SK-MEL-5 (cell line): Measurements from ENCODE around the gene MXD3. TPM values are rescaled to one million over a fixed set of nuclear protein-coding genes. Genes with fewer than 3 reads are reported as not detected.
"Not testable (repeated sequence)": the region's sequence is repeated elsewhere in the genome, so short reads cannot be mapped to it uniquely, and the experiment has no call there.

ENCODE experiments used
- DNase-seq: peaks from one replicate; pipeline ENCODE4 v3.0.0-alpha.2; 2016; ENCODE audit warnings: low read depth, low spot score
- in situ Hi-C: cut with HindIII; loops from 2 replicates; pipeline ENCODE4 v1.10.0; 2016; ENCODE audit warnings: low sequenced_read_pairs, high pct_unique_total_duplicates, low pct_unique_long_range_greater_than_20kb
- total RNA-seq: library from RNA; depleted of rRNA; stranded (reverse); fragments of >200 nt; shearing (Covaris generic); gene quantifications from 2 replicates; pipeline ENCODE4 v1.2.3, GENCODE V29; 2014

The MXD3 gene
- total RNA-seq, 1 experiment from 2014 or later: 3.6 TPM

DNA sequence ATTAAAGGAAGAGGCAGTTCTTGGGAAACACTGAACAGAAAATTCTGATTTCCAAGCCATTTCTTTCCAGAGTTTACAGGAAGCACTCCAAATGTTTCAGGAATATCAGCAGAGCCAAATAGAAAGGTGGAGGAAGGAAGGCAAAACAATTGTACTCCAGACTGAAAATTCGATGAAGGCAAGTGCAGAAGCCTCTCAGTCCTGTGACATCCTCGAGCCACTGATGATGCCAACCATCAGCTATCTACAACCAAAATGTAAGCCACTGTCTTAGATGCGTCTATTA, 37.6 kb upstream of the MXD3 start:
- in situ Hi-C loops: no loop called here
- no peak for DNase-seq

DNA sequence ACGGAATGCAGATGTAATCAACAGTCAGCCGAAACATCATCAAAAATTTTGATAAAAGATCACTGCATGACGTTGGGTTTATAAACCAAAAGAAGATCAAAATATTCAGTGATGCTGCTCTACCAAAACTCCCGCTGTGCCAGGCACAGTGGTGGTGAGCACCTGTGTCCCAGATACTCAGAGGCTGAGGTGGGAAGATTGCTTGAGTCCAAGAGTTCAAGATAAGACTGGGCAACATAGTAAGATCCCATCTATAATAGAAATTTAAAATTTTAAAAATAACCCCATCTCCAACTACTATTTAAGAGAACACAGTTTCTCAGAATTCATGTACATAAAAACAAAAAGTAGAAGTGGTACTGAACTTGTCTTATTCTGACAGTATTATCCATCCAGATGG, 36.0 kb upstream of the MXD3 start:
- in situ Hi-C loops: no loop called here
- no peak for DNase-seq

DNA sequence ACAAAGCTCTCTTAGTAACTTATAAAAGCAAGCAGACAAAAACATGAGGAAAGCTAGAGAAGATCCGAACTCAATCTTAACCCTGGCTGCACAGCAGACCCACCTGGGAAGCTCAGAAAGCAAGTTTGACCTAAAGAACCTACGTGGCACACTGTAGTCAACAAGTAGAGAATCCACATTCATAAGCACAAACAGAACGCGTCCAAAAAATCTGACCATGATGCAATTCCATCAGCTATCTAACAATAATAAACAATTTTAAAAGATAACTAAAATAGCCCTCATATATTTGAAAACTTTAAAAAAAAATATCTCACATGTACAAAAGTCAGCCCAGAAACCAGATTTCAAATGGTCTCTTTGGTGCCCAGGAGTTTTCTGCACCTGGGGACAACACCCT, 35.1 kb upstream of the MXD3 start:
- in situ Hi-C loops: no loop called here
- DNase-seq: no peak

DNA sequence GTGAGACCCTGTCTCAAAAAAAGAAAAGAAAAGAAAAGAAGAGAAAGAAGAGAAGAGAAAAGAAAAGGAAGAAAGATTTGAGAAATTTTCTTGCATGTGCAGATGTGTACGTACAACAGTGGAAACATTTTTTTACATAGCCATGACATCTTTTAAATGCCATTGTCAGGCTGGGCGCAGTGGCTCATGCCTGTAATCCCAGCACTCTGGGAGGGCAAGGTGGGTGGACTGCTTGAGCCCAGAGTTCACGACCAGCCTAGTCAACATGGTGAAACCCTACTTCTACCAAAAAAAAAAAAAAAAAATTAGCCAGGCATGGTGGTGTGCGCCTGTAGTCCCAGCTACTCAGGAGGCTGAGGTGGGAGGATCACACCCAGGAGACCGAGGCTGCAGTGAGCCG, 33.2 kb upstream of the MXD3 start:
- in situ Hi-C loops: no loop called here
- DNase-seq: no peak

DNA sequence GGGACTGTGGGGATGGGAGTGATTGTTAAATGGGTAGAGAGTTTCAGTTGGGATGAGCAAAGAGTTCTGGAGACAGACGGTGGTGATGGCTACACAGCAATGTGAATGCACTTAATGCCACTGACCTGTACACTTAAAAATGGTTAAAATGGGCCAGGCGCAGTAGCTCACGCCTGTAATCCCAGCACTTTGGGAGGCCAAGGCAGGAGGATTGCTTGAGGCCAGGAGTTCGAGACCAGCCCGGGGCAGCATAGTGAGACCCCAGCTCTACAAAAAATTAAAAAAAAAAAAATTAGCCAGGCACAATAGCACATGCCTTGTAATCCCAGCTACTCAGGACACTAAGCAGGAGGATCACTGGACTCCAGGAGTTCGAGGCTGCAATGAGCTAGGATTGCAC, 32.1 kb upstream of the MXD3 start:
- in situ Hi-C loops: no loop called here
- DNase-seq: no peak

DNA sequence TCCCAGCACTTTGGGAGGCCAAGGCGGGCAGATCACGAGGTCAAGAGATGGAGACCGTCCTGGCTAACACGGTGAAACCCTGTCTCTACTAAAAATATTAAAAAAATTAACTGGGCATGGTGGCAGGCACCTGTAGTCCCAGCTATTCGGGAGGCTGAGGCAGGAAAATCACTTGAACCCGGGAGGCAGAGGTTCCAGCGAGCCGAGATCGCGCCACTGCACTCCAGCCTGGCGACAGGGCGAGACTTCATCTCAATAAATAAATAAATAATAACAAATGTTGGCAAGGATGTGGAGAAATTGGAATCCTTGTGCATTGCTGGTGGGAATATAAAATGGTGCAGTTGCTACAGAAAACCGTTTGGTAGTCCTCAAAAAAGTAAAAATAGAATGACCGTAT, 31.3 kb upstream of the MXD3 start:
- in situ Hi-C loops, DNase-seq: not testable (repeated sequence)

DNA sequence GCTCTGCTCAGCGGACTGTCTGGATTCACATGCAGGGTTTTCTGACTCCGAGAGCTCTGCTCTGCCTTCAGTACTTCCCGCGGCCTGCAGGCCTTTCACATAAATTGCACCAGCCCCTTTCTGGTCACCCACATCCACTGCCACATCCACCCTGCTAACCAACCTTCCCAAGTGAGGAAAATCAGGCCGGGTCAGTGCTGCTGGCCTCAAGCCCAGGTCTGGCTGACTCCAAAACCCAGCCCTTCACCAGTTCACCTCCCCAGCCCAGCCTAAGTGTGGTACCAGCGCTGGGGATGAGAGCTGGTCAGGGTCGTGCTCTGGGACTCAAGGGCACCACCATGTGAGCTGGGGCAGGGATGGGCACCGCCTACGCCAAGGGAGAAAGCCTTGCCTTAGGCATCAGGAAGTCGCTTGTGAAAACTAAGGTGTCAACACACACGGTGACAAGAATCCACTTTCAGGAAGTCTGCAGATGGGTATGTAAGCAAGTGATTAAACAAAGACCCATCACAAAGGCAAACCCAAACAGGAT, 27.5 kb upstream of the MXD3 start:
- DNase-seq: no peak
- in situ Hi-C loops: no loop called here

DNA sequence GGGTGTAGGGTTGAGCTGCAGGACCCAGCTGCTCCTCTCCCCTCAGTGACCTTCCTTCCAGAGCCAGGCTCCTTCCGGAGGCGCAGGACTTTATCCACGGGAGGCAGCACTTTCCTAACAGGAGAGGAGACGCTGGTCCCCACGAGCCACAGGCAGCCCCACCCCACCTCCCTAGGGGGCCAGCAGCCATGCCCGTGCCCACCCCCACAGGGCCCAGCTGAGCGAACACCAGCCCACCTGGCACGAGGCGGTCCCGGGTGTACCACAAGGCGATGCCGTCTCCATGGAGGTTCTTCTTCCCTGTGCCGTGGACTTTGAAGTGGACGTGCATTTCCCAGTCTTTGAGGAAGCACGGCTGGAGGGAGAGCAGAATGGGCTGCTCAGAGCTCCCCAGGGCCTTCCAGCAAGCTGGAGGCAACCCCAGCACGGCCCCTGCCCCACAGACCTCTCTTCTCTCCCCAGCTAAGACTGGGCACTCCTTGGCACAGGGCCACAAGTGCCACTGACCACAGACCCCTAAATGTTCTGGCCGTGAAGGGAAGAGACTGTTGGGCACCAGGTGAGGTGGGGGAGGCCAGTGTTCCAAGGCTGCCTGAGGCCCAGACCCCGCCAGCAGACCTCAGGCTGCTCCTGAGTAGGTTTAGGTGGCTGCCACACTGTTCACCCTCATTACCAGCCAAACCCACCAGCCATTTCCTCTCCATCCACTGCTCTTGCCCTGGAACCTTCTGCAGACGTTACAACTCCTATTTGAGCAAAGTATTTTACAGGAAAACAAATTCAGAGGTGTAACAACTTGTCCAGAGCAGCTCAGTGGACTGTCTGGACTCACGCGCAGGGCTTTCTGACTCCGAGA, 26.8 kb upstream of the MXD3 start:
- in situ Hi-C loops: no loop called here
- no peak for DNase-seq

DNA sequence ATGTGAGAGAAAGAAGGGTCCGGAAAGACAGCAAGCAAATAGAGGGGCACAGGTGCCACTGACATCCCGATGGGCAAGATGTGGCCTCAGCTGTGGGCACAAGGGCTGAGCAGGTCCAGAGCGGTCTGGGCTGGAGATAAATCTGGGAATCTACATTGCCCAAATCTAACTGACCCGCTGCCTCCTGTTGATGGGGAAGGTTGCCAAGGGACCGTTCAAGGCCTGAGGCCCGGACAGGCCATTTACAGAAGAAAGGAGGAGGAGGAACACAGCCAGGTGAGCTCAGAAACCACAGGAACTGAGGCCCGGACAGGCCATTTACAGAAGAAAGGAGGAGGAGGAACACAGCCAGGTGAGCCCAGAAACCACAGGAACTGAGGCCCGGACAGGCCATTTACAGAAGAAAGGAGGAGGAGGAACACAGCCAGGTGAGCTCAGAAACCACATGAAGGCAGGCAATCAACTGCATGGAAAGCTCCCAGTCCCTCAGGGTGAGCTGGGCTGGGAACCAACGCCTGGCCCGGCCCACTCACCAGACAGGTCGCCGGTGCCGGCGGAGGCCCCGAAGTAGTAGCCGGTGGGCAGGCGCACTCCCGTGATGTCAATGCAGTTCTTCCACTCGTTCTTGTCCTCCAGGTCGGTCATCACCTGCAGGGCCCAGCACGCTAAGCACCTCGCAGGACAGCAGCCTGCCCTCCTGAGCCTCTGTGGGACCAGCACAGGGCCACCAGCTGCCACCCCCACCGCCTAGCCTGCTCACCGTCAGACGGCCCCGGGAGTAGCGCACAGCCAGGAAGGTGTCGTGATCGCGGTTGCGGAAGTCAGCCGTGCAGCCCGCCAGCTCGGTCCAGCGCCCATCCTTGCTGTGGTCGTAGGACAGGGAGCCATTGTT, 25.2 kb upstream of the MXD3 start:
- no peak for DNase-seq
- in situ Hi-C loops: no loop called here

DNA sequence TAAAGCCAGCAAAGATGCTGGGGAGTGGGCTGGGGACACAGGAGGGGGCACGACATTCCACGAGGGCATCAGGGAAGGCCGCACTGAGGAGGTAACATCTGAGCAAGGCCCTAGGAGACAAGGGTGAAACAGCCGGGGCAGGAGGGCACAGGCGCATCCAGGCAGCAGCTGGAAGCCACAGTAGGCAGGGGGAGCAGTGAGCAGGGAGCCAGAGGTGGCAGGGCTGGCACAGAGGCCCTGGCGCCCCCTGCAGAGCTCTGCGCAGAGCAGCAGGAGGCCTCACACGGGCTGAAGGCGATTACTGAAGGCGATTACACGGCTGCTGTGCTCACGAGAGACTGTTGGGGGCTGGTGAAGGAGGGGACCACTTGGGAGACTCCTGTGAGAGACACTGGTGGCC, 24.4 kb upstream of the MXD3 start:
- in situ Hi-C loops: no loop called here
- peak; percentile 73 for DNase-seq

DNA sequence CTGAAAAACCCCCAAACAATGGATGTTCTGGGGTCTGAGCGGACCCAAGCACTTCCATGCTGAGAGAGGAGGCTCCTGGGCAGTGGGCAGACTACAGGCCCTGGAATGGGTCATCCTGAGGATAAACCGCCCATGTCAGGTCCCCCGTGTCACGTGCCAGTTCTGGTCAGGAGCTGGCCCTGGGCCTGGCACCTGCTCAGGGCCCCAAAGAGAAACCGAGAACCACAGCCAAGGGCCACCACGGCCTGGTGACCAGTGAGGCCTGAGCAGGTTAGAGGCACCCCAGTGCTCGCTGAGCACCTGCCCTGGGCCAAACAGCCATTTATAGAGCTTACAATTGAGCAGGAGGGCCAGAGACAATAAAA, 24.0 kb upstream of the MXD3 start:
- no peak for DNase-seq

DNA sequence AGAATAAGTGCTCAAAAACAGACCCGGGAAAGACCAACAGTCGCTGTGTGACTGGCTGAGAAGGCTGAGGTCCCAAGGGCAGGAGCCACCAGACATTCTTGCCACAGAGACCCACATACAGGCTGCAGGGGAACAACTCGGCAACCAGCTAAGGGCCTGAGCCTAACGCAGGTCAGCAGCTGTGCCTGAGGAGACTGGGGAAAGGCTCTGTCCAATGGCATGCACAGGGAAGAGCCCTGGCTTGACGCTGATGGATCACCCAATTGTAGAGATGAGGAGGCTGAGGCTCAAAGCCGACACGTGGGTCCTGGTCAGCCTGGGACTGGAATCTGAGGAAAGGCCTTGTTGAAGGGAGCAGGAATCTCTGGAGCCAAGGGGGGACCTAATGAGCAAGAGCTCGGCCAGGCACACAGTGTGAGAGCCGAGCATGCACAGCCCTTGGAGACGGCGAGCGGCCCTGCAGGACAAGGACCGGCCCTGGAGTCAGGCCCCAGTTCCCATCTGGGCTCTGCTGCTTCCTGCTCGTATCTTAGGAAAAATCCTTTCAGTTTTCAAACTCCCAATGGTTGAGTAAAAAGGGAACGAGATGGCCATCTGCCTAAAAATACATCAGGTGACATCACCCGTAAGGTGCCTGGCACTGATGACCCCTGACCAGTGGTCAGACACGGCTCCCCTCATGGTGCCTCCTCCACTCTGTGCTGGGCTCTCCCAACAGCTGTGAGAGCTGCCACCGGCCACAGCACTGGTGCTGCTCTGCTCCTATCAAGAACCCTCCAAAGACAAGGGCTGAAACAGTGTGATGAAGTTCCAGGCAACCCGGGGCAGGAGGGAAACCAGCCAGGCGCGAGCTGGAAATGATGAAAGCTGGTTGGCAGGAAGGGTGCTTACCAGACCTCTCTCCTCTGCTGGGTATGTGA, 23.3 kb upstream of the MXD3 start:
- no peak for DNase-seq
- in situ Hi-C loops: no loop called here

More for the DNA sequence above, 24.0 kb upstream of the MXD3 start:
- in situ Hi-C loops: no loop called here

DNA sequence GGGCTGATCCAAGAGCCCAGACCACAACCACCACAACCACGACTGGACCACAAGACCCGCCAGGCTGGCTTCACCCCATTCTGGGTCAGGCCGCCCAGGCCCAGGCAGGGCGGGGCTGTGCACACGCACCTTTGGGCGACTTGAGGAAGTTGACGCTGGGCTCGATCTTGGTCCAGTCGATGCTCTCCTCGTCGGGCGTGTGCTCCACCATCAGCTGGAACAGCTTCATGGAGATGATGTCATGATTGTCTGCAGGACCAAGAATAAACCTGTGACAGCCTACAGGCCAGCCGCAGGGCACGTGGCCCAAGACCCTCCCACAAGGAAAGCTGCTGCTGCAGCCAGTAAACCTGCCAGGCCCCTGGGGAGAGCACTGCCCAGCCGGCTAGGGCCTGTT, 22.5 kb upstream of the MXD3 start:
- DNase-seq: no peak
- in situ Hi-C loops: no loop called here

DNA sequence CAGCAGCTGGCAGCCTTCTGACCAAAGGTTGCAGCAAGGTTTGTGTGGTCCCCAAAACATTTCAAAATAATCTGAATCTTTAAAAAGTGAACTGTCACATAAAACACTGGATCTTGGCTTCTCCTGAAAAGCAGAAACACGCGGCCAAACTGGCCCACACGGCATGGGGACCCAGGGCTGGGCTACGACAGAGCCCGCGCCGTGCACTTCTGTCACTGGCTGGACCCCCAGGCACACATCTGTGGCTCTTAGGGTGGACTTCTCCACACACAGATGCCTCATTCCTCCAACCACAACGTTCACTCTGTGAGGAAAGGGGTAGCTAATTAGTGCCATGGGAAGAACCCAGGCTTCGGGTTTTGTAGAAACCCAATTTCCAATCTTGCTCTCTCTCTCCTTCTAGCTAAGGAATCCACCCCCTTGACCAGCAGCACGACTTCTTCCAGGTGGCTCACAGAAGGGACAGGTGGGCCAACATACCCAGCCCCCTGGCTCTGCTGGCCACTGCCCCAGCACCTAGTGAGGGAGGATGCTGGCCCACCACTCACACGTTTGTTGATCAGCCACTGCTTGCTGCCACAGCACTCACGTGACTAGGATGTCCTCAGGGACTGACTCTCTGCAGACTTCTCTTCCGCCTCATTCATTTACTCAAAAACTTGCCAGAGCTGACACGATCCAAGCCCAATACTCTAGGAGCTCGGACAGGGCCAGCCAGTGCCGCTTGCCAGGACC, 21.9 kb upstream of the MXD3 start:
- in situ Hi-C loops: no loop called here
- DNase-seq: no peak

DNA sequence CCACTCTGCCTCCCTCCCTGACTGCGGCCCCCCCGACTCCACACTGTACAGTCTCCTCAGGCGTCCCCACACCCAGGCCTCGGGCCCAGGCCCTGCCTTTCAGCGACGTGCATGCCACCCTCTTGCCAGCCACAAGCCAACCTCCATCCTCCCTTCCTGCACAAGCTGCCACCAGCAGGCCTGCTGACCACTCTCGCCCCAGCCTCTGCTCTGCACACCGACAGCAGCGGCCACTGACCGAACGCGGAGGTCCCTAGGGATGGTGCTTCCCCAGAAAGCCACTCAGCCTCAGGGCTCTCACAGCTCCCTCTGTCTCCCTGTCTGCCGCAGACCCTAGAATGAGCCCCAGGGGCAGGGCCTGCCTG, 21.2 kb upstream of the MXD3 start:
- DNase-seq: no peak
- in situ Hi-C loops: no loop called here

DNA sequence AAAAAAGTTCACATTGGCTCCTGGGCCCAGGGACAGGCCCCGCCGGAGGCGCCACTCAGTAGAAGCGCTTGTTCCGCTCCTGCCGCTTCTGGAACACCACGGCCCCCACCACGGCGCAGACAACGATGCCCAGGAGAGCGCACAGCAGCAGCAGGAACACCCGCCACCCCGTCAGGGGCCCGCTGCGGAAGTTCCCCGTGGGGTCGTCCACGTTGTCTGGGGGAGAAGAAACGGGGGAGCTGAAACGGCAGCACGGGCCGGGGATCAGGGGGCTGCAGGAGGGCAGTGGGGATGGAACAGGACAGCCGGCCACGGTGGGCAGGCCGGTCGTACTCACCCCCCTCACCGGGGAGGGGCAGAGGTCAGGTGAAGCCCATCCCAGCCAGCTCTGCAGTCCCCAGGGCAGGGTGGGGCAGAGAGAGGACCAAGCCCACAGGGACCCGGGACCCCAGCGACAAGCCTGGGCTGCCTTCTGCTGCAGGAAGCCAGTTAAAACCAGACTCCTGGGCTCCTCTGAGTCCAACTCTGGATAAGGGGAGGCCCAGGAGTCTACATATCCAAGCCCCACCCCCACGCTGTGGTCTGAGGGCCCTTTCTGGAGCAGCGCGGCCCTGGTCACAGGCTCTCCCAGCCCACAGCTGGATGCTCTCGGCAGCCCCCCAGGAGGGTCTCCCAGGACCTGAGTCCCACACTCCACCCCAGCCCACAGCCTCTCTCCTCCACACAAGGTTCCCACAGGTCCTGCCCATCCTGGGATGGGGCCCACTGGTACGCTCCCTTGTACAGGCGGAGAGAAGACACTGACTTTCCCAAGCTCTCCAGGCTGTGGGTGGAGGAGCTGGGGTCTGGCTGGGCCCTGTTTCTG, 20.6 kb upstream of the MXD3 start:
- in situ Hi-C loops: no loop called here
- DNase-seq: no peak
